Suppressor macrophage treated with lipopolysaccharide for 4 hours (primary cell): Measurements from ENCODE around the gene TIFAB.

Experiments
- DNase-seq: peaks from one replicate; pipeline ENCODE4 v3.0.0-alpha.2; 2020

TIFAB gene

DNA sequence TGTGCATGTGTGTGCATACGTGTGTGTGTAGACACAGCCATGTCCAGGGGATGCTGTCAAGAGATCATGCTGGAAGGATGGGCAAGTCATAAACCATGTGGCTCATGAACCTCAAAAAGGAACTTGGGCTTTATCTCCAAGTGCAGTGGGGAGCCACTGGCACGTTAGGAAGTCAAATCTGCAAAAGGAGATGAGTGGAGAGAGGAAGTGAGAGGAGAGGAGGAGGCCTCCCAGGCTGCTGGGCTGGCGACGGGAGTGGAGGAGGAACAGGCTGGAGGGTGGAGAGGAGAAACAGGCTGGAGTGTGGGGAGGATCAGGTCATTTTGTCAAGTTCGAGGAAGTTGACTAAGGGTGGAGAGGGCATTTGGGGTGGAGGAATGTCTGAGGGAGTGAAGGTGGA lies 29.2 kb upstream of the TIFAB start:
- peak; percentile 83 for DNase-seq

DNA sequence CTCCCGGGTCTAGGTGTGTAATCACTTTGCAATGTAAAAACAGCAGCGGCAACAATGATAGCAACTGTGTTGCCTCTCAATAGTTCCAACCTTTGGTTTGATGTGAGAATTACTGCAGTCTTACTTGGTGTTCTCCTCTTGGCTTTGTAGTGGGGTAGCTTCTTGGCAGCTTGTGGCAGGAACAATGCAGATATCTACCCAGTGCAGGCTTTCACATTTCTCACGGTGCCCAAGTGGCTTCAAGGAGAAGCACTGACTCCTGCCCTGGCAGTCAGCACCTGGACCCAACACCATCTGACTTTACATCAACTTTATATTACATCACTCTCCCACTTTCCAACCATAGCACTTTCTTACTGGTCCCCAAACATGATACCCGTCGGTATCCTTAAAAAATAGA lies 28.4 kb upstream of the TIFAB start:
- DNase-seq: no peak

DNA sequence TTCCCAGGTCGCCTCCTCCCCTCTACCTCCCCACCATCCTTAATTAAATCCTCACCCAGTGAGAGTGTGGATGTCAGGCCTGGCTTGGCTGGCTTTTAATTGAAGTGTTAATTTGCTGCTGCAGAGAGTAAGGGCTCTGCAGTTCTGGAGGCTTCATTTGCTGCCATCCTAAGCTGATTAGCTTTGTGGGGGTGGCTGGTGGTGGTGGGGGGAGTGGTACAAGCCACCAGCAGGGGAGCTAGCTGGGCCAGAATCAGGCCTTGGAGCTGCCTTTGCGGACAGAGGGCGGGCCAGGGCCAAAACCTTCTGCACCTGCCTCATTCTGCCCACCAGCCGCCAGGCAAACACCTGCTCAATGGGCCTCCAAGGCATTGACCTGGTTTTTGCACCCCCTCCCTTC lies 26.8 kb upstream of the TIFAB start:
- no peak for DNase-seq

DNA sequence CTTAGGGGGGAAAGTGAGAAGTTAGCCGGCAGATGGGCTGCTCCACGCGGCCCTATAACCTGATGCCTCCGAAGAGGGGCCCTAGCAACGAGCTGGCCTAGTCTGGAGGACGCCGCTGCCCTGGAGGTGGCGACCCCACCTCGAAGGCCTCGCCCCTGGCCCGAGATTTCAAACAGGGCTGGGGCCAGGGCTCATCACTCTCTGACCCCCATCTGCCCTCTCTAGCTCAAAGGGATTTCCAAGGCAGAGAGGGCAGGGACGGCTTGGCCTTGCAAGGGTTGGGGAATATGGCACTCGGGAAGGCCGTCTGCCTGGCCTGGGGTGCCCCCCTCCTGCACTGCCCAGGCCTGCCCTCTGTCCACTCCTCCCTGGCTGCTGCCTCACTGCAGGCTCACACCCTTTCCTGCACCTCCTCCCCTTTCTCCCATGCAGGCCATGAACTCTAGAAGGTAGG lies 25.5 kb upstream of the TIFAB start:
- no peak for DNase-seq

DNA sequence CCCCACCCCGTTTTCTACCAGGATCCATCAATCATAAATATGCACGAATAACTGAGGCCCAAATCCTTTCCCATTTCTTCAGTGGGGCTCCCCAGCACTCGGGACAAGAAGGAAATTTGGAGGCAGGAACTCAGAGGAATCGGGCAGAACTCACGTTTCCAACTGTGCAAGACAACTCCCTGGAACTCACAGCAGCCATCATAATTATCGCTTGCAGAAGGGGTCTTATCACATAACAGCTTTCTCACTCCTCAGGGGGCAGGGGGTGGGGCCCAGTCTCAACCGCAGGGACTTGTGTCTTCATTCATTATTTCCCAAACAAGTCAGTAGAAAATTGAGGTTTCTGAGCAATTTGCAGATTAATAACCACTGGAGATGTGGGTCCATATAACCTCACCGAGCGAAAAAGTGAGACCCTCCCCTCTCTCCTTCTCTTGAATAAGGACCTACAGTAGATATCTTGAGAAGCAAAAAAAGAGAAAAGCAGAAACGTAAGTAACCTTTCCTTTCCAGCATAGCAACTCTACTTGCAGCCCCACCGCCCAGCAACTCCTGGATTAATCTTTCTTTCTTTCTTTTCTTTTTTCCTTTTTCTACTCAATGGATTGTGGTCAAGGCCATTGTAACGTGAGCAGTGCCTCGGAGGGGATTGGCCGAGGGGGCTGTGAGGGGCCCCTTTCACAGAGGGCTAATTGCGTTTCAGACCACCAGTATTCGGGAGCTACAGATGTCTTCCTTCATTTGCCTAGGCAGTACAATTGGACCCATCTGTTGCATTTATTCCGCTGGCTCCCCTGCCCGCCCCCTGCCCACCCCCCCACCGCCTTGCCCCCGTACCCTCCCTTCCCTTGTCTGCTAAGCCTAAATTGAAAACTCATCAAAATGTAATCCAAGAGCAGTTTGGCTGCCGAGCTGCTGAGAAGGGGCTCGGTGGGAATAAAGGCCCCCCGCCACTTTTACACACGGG lies 24.7 kb upstream of the TIFAB start:
- no peak for DNase-seq

DNA sequence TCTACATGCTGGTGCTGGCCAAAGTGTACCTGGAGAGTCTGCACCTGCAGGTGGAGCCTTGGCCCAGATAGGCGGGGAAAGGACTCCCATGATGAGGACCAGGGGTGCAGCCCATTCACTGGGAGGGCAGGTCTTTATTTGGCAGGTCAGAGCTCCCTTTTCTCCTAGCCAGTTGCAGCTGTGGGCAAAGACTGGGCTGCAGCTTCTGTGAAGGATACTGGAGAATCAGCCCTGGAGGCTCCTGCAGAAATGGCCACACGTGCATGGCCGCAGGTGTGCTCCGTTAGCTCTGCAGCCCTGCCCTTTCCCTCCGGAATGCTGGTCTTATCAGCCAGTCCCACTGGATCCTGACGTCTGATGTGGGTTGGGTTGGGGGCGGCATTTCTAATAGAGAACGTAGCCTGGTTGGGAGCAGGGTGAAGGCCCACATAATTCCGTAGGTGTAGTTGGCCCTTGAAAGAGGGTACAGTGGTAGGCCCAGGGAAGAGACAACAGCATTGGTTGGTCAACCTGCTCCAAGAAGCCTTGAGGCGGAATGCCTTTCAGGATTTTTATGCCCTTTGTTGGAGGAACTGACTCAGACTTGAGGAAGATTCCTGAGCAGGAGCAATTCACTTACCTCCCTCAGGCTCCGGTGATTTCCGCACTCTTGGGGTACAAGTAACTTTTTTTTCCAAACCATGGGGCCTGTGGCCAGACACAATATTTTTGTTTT lies 22.0 kb upstream of the TIFAB start:
- no peak for DNase-seq

DNA sequence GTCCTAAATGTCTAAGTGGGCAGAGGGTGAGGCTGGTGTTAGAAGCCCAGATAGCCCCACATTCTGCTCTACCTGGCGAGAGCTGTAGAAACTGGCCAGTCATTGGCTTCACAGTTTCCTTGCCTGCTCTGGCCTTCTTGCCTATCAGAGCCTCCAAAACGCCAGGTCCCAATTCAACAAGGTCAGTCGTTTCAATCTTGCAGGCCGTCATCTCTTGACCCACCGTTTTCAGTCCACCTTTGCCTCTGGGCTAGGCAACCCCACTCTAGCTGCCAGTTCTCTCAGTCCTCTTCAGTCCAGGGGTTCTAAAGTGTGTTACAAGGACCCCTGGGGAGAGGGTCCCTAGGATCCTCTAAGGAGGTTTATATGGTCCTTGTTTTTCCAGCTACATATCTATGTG lies 20.0 kb upstream of the TIFAB start:
- DNase-seq: no peak

DNA sequence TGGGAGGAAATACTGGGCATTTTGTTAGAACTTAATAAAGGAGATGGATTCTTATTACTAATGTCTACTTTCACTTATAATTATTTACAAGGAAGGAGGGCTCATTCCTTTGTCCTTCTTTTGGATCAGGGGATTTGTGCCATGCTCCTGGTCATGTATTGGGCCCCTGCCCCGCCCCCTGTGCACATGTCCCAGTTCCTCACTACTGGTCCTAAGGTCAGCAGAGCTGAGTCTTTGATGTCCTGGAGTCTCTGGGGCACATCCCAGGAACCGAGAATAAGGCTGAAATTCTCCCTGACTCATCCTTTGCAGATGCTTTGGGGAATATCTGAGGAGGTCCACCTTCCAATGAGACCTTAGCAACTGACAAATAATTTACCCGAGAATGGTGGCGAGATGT lies 19.6 kb upstream of the TIFAB start:
- DNase-seq: no peak

DNA sequence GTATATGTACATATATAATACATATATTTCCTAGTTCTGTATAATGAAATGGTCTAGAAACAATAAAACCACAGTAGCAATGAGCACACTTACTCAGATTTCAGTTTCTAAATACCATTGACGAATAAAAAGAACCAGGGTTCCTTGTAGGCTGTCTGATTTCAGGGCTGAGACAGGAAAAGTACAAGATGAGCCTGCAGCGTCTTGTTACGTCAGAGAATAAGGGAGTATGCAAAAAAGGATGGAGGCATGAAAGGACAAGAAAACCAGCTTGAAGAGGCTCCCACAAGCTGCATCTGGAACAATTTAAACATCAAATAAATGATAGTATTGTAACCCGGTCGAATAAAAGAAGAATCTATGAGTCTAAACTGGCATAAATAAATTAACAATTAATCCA lies 17.8 kb upstream of the TIFAB start:
- DNase-seq: no peak

DNA sequence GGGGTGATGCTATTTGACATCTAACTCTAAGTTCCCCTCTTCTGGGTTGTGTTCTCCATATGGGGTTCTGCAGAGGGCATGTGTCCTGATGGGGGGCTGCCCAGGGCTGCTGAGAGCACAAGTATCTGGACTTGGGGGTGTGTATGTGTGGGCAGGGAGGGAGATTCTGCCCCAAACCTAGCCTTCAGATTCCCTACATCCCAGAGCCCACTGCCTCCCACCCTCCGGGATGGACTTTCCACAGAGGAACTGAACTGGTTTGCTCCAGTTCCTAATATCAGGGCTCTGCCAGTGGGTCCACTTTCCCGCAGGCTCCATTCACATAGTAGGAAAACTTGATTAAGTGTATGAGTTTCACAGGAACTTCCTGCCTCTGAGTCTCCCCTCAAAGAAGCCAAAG lies 16.4 kb upstream of the TIFAB start:
- no peak for DNase-seq

DNA sequence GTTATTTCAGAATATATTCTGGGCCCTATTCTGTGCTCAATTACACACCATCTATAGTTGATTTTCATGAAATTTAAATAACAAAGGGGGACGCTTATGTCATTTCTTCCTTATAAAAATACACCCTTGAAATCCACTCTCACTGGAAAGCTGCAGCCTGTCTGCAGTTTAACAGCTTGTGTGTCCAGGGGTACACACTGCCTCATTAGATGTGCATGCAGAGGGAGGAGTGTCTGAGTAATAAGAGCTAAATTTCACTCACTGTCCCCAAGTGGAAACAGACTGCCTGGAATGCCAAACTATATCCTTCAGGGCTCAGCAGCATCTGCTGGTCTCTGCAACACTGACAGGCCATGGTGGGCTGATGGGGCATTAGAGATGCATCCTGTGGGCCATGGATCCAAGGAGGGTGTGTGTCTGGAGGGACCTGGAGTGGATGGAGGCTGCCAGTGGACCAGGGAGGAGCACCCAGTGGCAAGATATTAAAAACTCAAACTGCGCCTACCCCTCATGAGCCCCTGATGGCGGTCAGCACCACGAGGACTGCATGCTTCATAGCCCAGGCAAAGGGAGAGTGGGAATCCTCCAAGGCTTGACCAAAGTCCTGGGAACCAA lies 15.8 kb upstream of the TIFAB start:
- DNase-seq: no peak

DNA sequence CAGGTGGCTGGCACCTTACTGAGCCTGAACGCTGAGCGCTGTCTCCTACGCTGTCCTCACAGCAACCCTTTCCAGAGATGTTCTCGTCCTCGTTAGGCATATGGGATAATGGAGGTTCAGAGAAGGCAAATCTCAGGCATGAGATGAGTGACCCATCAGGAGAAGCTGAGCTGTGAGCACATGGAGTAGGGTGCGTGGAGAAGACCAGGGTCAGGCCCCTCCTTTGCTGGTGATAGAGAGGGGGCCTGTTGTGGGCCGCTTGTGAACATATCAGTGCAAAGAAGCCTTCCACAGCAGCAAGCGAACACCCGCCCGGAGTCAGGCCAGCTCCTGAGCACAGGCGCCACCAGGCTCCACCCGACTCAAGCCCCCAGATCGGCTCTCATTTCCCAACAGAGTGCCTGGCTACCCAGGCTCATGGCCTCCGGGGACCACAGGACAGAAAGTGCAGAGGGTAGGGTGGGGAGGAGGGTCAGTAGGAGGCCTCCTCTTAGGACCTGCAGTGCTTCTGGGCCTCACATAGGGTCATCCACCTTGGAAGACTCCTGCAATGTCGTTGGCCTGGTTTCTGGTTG lies 15.0 kb upstream of the TIFAB start:
- no peak for DNase-seq

DNA sequence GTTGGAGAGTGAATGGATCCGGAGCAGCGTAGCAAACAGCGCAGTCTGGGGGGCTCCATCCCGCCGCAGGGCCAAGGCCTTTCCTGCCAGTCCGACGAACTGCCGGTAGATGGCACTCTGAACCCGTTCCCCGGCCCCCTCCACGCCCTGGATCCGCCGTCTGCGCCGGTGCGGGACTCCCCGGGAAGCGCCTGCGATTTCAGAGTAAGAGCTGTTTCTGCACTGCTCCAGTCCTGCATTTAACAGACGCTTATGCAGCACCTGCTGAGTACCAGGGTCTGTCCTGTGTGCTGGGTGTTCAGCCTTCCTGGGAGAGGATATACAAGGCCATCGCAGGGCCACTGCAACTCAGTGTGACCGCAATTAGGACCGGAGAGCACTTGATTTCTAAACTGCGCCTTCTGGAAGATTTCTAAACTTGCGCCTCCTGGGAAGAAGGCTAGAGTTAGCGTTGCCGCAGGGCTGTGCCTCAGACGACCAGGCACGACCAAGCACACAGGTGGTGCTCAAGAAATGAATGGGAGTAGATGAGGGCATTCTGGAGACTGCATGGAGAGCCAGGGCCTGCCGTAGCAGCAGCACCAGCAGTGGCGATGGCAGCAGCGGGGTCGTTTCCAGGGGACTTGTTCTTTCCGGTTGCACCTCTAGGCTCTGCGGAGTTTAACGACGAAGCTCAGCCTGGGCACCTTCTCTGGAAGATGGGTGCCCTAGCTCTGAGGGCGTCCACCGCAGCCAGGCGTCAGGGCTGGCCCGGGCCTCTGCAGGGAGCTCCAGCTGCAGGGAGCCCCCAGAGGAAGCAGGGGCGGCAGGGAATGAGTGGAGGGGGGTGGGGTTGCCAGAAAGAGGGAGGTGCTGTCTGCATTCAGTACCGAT lies 14.3 kb upstream of the TIFAB start:
- DNase-seq: peak; percentile 90

DNA sequence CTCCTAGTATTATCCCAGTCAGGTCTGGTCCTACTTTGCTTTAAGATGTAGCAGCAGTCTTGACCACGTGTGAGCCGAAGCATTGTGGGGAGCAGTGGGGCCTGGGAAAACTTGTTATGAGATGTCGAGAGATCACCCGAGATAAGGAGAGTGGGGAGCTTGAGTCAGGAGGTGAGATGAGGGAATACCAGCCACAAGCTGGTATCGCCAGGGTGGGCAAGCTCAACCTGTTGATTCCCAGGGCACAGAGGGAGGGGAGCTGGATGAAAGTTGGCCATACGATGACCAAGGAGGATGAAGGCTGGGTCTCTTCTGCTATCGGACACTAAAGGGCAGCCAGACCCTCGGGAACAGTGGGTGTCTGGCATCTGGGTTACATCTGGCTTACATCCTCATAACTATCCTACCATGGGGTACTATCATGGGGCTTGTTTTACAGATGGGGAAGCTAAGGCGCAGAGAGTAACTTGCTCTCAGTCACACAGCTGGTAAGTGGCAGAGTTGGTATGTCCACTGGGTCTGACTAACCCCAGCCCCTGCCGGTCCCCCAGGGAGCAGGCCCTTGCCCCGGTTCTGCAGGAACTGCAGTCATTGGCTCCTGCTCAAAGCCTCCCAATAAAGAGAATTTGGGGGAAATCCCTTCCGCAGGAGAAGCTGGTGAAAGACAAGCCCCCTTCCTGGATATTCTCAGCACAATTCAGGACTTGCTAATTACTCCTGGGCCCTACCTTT lies 13.4 kb upstream of the TIFAB start:
- no peak for DNase-seq

DNA sequence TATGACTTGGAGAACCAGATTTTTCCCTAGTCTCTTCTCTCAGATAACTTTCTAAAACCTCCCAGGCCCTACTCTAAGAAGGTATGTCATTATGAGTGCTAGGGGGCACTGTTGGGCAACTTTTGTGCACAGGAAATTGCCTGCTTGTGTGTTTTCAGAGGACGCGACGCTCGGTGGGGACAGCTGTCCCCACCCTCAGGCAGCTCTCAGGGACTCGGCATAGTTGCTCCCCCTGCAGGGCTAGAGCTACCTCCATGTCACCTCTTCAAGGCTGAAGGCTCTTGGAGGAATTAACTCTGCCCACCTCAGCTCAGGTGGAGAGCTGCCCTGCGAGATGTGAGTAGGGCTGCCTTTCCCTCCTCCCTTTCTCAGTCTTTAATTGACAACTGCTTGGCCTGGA lies 10.2 kb upstream of the TIFAB start:
- DNase-seq: peak; percentile 77

DNA sequence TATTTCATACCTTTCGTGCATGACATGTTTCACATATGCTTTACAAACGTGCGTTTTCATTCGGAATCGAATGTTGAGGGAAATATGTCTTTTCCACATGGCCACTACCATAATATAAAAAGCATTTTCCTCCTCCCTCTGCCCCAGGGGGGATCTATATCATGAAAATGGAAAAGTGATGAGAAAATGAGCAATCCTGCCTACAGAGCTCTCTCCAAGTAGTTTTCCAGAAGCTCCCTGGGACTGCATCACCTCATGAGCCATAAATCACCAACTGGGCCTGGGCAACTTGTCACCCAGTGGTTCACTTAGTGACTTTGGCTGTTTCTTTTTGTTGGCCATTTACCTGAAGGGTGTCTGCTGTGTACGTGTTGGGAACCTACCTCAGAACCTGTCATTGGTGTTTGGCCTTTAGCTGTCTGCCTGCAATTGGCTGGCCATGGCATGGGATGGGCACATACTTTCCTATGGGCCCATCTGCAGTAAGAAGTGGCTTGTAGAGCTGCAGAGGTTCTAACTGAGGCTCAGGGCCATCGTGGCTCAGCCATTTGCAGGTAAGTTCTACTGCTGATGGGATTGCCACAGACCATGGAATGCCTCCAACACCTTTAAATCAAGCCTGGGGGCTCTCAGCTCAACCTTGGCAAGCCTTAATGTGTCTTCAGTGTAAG lies 9.5 kb upstream of the TIFAB start:
- no peak for DNase-seq

DNA sequence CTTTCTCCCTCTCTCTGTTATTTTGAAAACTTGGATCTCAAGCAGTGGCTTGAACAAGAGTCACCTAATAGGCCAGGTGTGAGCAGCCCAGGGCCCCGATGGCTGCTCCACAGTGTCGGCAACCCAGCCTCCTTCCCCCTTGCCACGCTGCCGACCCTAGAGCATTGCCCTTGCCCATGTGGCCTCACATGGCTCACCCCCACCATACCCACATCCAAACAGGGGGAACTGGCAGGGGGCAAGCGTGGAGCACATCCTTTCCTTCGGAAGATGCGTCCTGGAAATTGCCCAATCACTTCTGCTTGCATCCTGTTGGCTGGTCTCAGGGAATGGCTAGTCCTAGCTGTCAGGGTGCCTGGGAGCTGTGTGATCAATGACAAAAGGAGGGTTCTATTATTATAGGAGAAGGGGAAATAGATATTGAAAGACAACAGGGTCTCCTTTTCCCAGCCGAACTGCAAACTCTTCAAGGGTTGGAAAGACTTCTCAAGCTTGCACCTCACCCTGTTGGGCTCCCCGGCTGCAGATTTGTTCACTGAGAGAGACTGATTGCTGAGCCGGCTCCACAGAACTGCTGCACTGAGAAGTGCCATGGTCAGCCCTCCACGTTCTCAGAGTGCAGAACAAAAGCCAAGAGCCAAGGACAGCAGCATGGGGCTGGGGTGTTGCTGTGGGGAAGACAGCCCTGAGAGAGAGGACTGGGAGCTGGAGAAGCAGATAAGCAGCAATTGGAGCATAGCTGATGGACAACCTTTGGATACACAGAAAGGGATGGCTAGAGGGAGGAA lies 8.3 kb upstream of the TIFAB start:
- DNase-seq: no peak

DNA sequence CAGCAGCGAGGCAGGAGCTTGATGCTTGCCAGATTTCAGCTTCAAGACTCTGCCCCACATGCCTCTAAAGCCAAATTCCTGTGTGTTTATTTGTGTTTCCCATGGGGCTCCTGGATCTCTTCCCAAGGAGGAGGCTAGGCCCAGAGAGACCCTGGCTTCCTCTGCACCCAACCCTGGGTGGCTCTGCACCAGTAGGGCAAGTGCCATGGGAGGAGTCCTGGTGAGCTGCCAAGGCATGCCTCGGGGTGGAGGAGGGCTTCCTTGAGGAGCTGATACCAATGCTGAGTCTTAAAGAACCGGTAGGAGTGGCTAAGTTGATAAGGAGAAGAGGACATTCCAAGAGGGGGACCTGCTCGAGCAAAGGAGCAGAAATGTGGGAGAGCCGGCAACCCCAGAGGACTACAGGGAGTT lies 6.8 kb upstream of the TIFAB start:
- no peak for DNase-seq

DNA sequence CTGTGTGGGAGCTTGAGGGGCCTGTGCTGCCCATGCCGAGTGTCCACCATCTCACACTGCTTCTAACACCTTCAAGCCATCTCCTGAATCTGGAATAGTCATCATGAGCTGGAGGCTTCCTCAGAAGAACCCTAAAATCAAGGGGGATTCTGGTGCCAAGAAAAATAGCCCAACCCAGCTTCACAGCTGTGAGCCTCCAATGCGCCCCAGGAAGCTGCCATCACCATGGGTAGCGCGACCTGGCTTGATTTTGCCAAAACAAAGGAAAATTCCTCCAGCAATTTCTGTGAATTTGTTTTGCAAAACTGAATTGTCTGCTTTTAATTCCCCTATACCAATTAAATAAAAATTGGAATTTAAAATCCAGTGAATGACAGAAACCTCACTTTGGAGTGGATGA lies 6.2 kb upstream of the TIFAB start:
- DNase-seq: no peak

DNA sequence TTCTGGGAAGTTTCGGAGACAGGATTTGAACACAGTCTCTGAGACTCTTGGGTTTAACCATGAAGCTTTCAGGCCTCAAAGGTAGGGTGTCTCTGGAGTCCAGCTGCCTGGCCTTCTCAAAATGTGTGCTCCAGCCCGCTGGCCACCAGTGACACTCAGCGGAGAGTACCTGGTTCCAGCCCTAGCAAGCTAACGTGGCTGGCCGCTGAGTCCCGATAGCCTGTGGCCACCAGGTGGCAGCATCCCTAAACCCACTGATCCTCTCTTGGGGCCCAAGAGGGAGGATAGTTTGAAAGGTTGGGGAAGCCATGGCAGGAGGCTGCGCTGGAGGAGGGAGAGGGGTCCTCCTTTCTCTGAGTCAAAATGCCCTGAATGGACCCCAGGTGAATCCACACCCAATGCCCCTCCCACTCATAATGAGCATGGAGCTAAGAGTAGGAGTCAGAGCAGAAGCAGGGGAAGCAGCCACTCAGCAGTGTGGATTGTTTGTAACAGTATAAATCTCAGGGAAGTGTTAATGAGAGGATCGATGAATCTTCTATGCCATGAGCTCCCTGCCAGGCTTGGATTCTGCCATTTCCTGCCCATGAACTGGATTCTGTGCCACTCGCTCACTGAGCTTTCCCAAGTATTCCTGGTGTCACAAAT lies 5.4 kb upstream of the TIFAB start:
- peak; percentile 77 for DNase-seq
